A549 (cell line): ENCODE data around the gene PPFIA4.

Experiments used
- CEBPB ChIP-seq, 2 experiments: fragments of >200 bp in 1 of 2; sonication (Bioruptor Twin) in 1 of 2; formaldehyde crosslinking in 1 of 2; IDR thresholded peaks; 2 replicates each; pipeline ENCODE4 v1.6.1; 2012 to 2016
- CHD2 ChIP-seq: fragments of 150-350 bp; IDR thresholded peaks from 2 replicates; pipeline ENCODE4 v1.6.1; 2014; ENCODE audit warnings: low read length; ENCODE audit not compliant: partially characterized antibody
- EP300 ChIP-seq, 2 experiments: fragments of >200 bp; sonication (Bioruptor Twin); formaldehyde crosslinking; IDR thresholded peaks; 2 replicates in 1 of 2; 3 replicates in 1 of 2; pipeline ENCODE4 v1.6.1; 2016 to 2017
- FOSL2 ChIP-seq, 2 experiments: fragments of 450-650 bp in 1 of 2; fragments of >200 bp in 1 of 2; sonication (Bioruptor Twin) in 1 of 2; formaldehyde crosslinking; IDR thresholded peaks; 2 replicates each; pipeline versions ENCODE4 v1.5.0 to v1.6.1; 2016 to 2020; ENCODE audit warnings: mild to moderate bottlenecking in 1 of 2, moderate library complexity in 1 of 2
- HDAC2 ChIP-seq: fragments of 200-600 bp; sonication (generic); IDR thresholded peaks from 2 replicates; pipeline ENCODE4 v1.6.1; 2016
- JUNB ChIP-seq: fragments of >200 bp; sonication (Bioruptor Twin); formaldehyde crosslinking; IDR thresholded peaks from 2 replicates; pipeline ENCODE4 v1.6.1; 2016
- MAX ChIP-seq: IDR thresholded peaks from 2 replicates; pipeline ENCODE4 v1.6.1; 2012
- PHF8 ChIP-seq: fragments of 200-600 bp; sonication (generic); IDR thresholded peaks from 2 replicates; pipeline ENCODE4 v1.6.1; 2016; ENCODE audit warnings: low read depth, mild to moderate bottlenecking, antibody characterized with exemption, moderate library complexity, borderline replicate concordance
- POLR2A ChIP-seq: IDR thresholded peaks from 2 replicates; pipeline ENCODE4 v1.6.1; 2012; ENCODE audit warnings: mild to moderate bottlenecking, low read length
- SMC3 ChIP-seq: fragments of >200 bp; sonication (Bioruptor Twin); formaldehyde crosslinking; IDR thresholded peaks from 3 replicates; pipeline ENCODE4 v1.6.1; 2018; ENCODE audit warnings: inconsistent platforms
- USF2 ChIP-seq: fragments of 450-650 bp; IDR thresholded peaks from 2 replicates; pipeline ENCODE4 v1.6.1; 2014; ENCODE audit warnings: antibody characterized with exemption
- TF ChIP-seq, protein P1 (sequence below): fragments of >200 bp; sonication (Bioruptor Twin); formaldehyde crosslinking; IDR thresholded peaks from 3 replicates; pipeline ENCODE4 v1.5.1; 2016
- TF ChIP-seq, protein P2 (sequence below): fragments of 200-600 bp; sonication (generic); IDR thresholded peaks from 2 replicates; pipeline ENCODE4 v1.6.1; 2016; ENCODE audit warnings: antibody characterized with exemption, mild to moderate bottlenecking, moderate library complexity
- TF ChIP-seq, protein P3 (sequence below): IDR thresholded peaks from 2 replicates; pipeline ENCODE4 v1.6.1; 2012

- TF ChIP-seq POLR2A (no peak), CHD2 (no peak), PHF8 (no peak), SMC3 (no peak), CEBPB (IDR thresholded peaks at IDR 0.05) (no peak), MAX (no peak), JUNB (no peak), FOSL2 (IDR thresholded peaks at IDR 0.05) (no peak), FOSL2 (CRISPR knock-in tag; IDR thresholded peaks at IDR 0.05) (no peak), USF2 (no peak), HDAC2 (no peak), EP300 (IDR thresholded peaks at IDR 0.05) (no peak)
- TF ChIP-seq, protein P1, sequence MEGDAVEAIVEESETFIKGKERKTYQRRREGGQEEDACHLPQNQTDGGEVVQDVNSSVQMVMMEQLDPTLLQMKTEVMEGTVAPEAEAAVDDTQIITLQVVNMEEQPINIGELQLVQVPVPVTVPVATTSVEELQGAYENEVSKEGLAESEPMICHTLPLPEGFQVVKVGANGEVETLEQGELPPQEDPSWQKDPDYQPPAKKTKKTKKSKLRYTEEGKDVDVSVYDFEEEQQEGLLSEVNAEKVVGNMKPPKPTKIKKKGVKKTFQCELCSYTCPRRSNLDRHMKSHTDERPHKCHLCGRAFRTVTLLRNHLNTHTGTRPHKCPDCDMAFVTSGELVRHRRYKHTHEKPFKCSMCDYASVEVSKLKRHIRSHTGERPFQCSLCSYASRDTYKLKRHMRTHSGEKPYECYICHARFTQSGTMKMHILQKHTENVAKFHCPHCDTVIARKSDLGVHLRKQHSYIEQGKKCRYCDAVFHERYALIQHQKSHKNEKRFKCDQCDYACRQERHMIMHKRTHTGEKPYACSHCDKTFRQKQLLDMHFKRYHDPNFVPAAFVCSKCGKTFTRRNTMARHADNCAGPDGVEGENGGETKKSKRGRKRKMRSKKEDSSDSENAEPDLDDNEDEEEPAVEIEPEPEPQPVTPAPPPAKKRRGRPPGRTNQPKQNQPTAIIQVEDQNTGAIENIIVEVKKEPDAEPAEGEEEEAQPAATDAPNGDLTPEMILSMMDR, result no peak
- TF ChIP-seq, protein P2, sequence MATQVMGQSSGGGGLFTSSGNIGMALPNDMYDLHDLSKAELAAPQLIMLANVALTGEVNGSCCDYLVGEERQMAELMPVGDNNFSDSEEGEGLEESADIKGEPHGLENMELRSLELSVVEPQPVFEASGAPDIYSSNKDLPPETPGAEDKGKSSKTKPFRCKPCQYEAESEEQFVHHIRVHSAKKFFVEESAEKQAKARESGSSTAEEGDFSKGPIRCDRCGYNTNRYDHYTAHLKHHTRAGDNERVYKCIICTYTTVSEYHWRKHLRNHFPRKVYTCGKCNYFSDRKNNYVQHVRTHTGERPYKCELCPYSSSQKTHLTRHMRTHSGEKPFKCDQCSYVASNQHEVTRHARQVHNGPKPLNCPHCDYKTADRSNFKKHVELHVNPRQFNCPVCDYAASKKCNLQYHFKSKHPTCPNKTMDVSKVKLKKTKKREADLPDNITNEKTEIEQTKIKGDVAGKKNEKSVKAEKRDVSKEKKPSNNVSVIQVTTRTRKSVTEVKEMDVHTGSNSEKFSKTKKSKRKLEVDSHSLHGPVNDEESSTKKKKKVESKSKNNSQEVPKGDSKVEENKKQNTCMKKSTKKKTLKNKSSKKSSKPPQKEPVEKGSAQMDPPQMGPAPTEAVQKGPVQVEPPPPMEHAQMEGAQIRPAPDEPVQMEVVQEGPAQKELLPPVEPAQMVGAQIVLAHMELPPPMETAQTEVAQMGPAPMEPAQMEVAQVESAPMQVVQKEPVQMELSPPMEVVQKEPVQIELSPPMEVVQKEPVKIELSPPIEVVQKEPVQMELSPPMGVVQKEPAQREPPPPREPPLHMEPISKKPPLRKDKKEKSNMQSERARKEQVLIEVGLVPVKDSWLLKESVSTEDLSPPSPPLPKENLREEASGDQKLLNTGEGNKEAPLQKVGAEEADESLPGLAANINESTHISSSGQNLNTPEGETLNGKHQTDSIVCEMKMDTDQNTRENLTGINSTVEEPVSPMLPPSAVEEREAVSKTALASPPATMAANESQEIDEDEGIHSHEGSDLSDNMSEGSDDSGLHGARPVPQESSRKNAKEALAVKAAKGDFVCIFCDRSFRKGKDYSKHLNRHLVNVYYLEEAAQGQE, result no peak
- TF ChIP-seq, protein P3, sequence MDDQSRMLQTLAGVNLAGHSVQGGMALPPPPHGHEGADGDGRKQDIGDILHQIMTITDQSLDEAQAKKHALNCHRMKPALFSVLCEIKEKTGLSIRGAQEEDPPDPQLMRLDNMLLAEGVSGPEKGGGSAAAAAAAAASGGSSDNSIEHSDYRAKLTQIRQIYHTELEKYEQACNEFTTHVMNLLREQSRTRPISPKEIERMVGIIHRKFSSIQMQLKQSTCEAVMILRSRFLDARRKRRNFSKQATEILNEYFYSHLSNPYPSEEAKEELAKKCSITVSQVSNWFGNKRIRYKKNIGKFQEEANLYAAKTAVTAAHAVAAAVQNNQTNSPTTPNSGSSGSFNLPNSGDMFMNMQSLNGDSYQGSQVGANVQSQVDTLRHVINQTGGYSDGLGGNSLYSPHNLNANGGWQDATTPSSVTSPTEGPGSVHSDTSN, result no peak
Measured at GRCh38 chr1:203028067-203028783, 1.9 kb downstream of the PPFIA4 start.
